ENCODE measurements around the gene RALGPS1. TPM values are rescaled to one million over a fixed set of nuclear protein-coding genes. Genes with fewer than 3 reads are reported as not detected.

Gene RALGPS1
- total and polyA plus RNA-seq, 8 donors: 4.7 to 150 (median 42.2) TPM

GRCh38 chr9:127053057-127053821 lies 138.7 kb downstream of the RALGPS1 start:
- H3K36me3 ChIP-seq: peaks cover 0 to 18% (median 9%) of the 10 kb centered on the region in 4 donors
- H3K27me3 ChIP-seq: no peaks in the 10 kb centered on the region
- H3K4me1 ChIP-seq: peaks cover 4 to 55% (median 31%) of the 10 kb centered on the region in 4 donors
- WGBS, 5 donors: 74 to 85% (median 78%) methylated on average over 14 of the region's 14 CpGs
- H3K27ac ChIP-seq: peak overlapping the region in 4 of 5 donors; percentile 47 to 79 (median 55)
- no peak overlapping the region for H3K4me3 ChIP-seq
- no peaks in the 10 kb centered on the region for H3K9me3 ChIP-seq
- intact Hi-C loops (cut with DNase I; ENCODE audit: low total_unique reads): no loop called here
- TF ChIP-seq EP300 (IDR thresholded peaks at IDR 0.05): no peak
- TF ChIP-seq POLR2A (IDR thresholded peaks at IDR 0.05): no peak
- TF ChIP-seq CTCF (IDR thresholded peaks at IDR 0.05): no peak
- TF ChIP-seq POLR2AphosphoS5 (IDR thresholded peaks at IDR 0.05): no peak
- peak in 1 of 2 donors; percentile 83 for DNase-seq

DNA sequence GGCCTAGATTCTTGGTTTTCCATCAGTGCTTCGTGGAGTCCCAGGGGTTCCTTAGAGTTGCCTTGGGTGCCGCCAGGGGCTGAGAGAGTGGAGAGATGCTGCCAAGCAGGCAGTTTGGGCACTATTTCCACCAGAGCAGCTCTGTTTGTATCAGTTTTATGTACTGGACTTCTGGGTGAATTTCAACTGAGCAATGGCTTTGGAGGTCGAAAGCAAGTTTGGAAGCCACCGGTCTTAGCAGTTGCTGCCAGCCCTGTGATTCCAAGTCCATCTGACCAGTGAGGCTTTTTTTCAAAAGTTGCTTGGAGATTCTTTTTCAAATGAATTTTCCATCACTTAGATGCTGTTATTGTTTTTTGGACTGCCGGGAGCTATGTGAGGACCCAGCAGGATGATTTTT lies 139.4 kb downstream of the RALGPS1 start:
- peaks cover 0 to 18% (median 9%) of the 10 kb centered on the region in 4 donors for H3K36me3 ChIP-seq
- 66 to 92% (median 83%) methylated on average over 5 of the region's 5 CpGs for WGBS, 5 donors
- H3K4me1 ChIP-seq: peaks cover 0 to 55% (median 29%) of the 10 kb centered on the region in 4 donors
- TF ChIP-seq POLR2A (IDR thresholded peaks at IDR 0.05): no peak
- no peak for TF ChIP-seq EP300 (IDR thresholded peaks at IDR 0.05)
- no peak for TF ChIP-seq POLR2AphosphoS5 (IDR thresholded peaks at IDR 0.05)
- no peak for TF ChIP-seq CTCF (IDR thresholded peaks at IDR 0.05)
- no peaks in the 10 kb centered on the region for H3K27me3 ChIP-seq
- H3K4me3 ChIP-seq: no peak overlapping the region
- no peak for DNase-seq
- peak overlapping the region in 4 of 5 donors; percentile 47 to 79 (median 55) for H3K27ac ChIP-seq
- intact Hi-C loops (cut with DNase I; ENCODE audit: low total_unique reads): no loop called here
- H3K9me3 ChIP-seq: no peaks in the 10 kb centered on the region

DNA sequence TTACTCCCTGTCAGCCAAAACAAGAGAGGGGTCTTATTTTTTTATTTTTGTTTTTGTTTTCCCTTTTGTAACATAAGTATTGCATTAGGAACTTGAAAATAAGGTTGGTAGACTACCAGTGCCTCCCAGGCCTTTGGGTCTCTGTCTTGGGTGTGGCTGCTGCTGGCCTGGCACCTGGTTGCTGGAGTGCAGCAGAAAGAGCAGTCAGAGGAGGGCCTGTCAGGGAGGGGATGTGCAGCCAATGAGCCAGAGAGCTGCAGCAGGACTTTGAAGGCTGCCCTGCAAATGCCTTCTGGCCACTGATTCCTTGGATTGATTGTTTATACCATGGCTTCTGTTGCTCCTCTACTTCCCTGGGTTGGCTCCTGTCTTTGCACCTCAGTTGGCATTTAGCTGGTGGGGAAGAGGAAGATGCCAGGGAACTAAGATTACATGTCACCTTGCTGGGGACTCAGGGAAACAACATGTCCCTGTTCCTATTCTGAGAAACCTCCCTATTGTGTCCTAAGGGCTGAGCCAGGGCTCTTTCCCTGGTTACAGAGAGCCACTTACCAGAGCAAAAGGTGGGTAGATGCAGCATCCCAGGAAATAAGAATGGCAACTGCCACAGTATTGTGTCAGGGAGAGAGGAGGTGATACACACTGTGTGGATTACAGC lies 141.3 kb downstream of the RALGPS1 start:
- intact Hi-C loops (cut with DNase I; ENCODE audit: low total_unique reads): no loop called here

More for the DNA sequence above, 141.3 kb downstream of the RALGPS1 start:
- Histone ChIP-seq H3K9me3 (no peaks in the 10 kb centered on the region), H3K4me1 (peaks cover 5 to 53% (median 26%) of the 10 kb centered on the region in 4 donors), H3K4me3 (no peak overlapping the region), H3K27me3 (no peaks in the 10 kb centered on the region), H3K36me3 (peaks cover 0 to 14% (median 9%) of the 10 kb centered on the region in 4 donors), H3K27ac (no peak overlapping the region)
- TF ChIP-seq CTCF (IDR thresholded peaks at IDR 0.05): no peak
- no peak for TF ChIP-seq POLR2A (IDR thresholded peaks at IDR 0.05)
- no peak for TF ChIP-seq EP300 (IDR thresholded peaks at IDR 0.05)
- TF ChIP-seq POLR2AphosphoS5 (IDR thresholded peaks at IDR 0.05): no peak
- DNase-seq: no peak
